ENCODE results near the gene TOMT.

DNA sequence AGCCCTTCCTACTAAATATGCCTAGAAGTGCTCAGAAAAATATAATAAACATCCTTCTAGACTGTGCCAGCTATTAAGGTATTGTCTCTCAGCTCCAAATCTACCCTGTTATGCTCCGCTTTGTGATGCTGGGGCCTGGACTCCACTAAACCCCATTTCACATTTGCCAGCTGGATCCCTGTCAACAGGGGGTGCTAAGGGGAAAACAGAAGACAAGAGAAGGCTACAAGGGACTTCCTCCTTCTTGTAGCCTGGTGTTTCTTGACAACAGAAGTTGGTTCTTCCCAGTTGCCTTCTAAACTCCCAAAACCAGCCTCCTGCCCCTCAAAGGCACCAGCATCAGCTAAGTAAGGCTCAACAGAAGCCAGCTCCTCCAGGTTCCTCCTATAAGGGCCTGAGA is 30.6 kb upstream of the TOMT start:
- TF ChIP-seq, protein P1, sequence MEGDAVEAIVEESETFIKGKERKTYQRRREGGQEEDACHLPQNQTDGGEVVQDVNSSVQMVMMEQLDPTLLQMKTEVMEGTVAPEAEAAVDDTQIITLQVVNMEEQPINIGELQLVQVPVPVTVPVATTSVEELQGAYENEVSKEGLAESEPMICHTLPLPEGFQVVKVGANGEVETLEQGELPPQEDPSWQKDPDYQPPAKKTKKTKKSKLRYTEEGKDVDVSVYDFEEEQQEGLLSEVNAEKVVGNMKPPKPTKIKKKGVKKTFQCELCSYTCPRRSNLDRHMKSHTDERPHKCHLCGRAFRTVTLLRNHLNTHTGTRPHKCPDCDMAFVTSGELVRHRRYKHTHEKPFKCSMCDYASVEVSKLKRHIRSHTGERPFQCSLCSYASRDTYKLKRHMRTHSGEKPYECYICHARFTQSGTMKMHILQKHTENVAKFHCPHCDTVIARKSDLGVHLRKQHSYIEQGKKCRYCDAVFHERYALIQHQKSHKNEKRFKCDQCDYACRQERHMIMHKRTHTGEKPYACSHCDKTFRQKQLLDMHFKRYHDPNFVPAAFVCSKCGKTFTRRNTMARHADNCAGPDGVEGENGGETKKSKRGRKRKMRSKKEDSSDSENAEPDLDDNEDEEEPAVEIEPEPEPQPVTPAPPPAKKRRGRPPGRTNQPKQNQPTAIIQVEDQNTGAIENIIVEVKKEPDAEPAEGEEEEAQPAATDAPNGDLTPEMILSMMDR (conservative IDR thresholded peaks at IDR 0.05; ENCODE audit: low read length), result peak; percentile 61
- TF ChIP-seq EZH2phosphoT487 (IDR thresholded peaks at IDR 0.05; ENCODE audit: borderline replicate concordance, low read depth, low read length), result no peak

All from OCI-LY7 (cell line).